Mesodermal cell (in vitro differentiated cells): Measurements from ENCODE around the gene DNALI1.
"Not testable (repeated sequence)": the region's sequence is repeated elsewhere in the genome, so short reads cannot be mapped to it uniquely, and the experiment has no call there.

Experiments
- H3K27ac ChIP-seq: 2 replicates; pipeline ENCODE4 v1.7.0; 2013; ENCODE audit warnings: mild to moderate bottlenecking, low read depth, low read length, moderate library complexity; ENCODE audit not compliant: severe bottlenecking
- H3K36me3 ChIP-seq: 2 replicates; pipeline ENCODE4 v1.7.1; 2013; ENCODE audit warnings: mild to moderate bottlenecking, low read length, moderate library complexity; ENCODE audit not compliant: control insufficient read depth, insufficient read depth
- H3K4me1 ChIP-seq: one replicate; pipeline ENCODE4 v1.7.1; 2013; ENCODE audit warnings: mild to moderate bottlenecking, low read length; ENCODE audit not compliant: insufficient read depth, control insufficient read depth, poor library complexity, severe bottlenecking
- H3K4me3 ChIP-seq: 2 replicates; pipeline ENCODE4 v1.7.0; 2013; ENCODE audit warnings: low read length, control low read depth, mild to moderate bottlenecking; ENCODE audit not compliant: insufficient read depth, poor library complexity, severe bottlenecking; ENCODE audit errors: extremely low read depth
- H3K9me3 ChIP-seq: 2 replicates; pipeline ENCODE4 v1.7.1; 2013; ENCODE audit warnings: mild to moderate bottlenecking, low read length, moderate library complexity; ENCODE audit not compliant: control insufficient read depth
- WGBS, 2 experiments: methylation state at CpG; one replicate each; pipeline ENCODE4 v1.1.5; 2013; ENCODE audit warnings: missing lambda C conversion rate in 2 of 2; ENCODE audit not compliant: insufficient coverage in 2 of 2; 5-methylcytosine and 5-hydroxymethylcytosine counted together

The DNALI1 gene

DNA sequence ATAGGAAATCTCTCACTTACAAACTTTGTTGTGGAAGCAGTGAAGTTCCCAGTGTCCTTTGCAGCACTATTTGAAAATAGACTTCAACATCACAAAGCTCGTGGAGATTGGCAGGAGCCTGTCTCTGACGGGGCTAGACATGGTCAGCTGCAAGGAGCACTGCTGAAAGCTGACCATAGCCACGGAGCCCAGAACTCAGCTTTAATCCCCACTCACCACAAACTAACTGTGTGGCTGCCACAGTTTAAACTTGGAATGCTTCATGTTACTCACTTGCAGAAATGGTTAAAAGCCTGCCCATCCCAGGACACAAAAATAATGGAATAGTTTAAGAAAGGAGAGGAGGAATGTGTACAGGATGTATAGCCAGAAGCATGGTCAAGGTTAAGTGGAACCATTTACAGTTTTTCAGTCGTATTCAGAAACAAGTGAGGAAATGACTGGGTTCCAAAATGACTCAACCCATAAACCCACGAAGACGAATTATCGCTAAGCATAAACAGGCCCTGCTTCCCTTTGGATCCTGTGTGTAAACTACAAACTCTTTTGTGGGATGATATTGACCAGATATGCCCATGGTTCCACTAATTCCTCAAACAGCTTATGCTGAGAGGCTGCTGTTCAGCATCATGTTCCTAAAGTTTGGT is 18.2 kb downstream of the DNALI1 start:
- 100% methylated on average over 2 to 3 of the region's 7 CpGs for WGBS, 2 experiments
- no peak overlapping the region for H3K4me3 ChIP-seq
- no peaks in the 10 kb centered on the region for H3K4me1 ChIP-seq
- no peaks in the 10 kb centered on the region for H3K9me3 ChIP-seq
- H3K27ac ChIP-seq = no peak overlapping the region
- H3K36me3 ChIP-seq = peaks cover 96% of the 10 kb centered on the region

GRCh38 chr1:37575692-37576091 is 19.0 kb downstream of the DNALI1 start:
- peaks cover 97% of the 10 kb centered on the region for H3K36me3 ChIP-seq
- 93 to 100% methylated on average over 4 to 5 of the region's 5 CpGs for WGBS, 2 experiments

DNA sequence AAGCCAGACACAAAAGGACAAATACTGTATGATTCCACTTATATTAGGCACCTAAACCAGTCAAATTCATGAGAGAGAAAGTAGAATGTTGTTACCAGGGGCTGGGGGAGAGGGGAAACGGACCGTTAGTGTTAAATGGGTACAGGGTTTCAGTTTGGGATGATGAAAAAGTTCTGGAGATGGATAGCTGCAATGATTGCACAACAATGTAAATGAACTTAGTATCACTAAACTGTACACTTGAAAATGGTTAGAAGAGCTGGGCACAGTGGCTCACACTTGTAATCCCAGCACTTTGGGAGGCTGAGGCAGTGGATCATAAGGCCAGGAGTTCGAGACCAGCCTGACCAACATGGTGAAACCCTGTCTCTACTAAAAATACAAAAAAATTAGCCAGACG is 27.8 kb downstream of the DNALI1 start:
- H3K36me3 ChIP-seq = peaks cover 87% of the 10 kb centered on the region
- 80 to 90% methylated on average over 1 to 2 of the region's 4 CpGs for WGBS, 2 experiments
- not testable (repeated sequence) for H3K4me3 ChIP-seq, H3K27ac ChIP-seq, H3K4me1 ChIP-seq, H3K9me3 ChIP-seq

More at GRCh38 chr1:37575692-37576091, 19.0 kb downstream of the DNALI1 start:
- Histone ChIP-seq H3K9me3 (no peaks in the 10 kb centered on the region), H3K27ac (no peak overlapping the region), H3K4me3 (no peak overlapping the region), H3K4me1 (no peaks in the 10 kb centered on the region)

DNA sequence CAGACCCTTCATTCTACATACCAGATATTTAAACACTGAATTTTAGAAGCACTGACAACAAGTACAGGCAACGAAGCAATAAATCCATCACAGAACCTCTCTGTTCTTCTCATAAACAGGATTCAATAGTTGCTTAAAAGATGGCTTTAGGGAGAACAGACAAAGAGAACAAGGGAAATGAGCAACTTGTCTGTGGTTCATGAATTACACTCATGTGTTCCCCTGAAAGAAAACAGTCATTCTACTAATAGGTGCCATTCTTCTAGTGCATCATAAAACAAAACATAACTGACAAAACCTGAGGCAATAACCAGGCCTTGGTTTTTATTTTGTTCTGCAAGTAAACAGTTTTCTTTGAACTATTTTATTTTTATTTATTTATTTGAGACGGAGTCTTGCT is 32.2 kb downstream of the DNALI1 start:
- no CpG with 5 or more reads among the region's 2 CpGs for WGBS, 2 experiments
- no peak overlapping the region for H3K4me3 ChIP-seq
- H3K9me3 ChIP-seq = no peaks in the 10 kb centered on the region
- no peaks in the 10 kb centered on the region for H3K4me1 ChIP-seq
- no peak overlapping the region for H3K27ac ChIP-seq
- H3K36me3 ChIP-seq = peaks cover 90% of the 10 kb centered on the region

DNA sequence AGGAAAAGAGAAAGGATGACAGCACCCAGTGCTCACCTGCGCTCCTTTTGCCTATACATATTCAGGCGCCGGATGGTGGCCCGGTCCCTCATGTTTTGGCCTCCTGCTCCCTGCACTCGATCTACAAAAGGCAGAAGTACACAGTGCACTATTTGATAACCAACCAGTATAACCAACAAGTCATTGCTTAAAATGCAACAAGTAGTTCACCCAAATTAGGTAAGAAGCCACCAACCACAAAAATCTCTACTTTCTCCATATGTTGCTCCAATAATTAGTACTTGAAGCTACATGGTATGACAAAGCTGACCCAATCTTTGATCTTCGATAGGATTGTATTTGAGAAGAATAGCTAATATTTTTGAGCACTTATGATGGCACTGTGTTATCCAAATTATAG is 37.0 kb downstream of the DNALI1 start:
- H3K4me1 ChIP-seq = peaks cover 9% of the 10 kb centered on the region
- no peak overlapping the region for H3K27ac ChIP-seq
- H3K9me3 ChIP-seq = no peaks in the 10 kb centered on the region
- peak overlapping the region; percentile 96 for H3K4me3 ChIP-seq
- H3K36me3 ChIP-seq = peaks cover 53% of the 10 kb centered on the region
- WGBS, 2 experiments = 98 to 100% methylated on average over 1 to 4 of the region's 6 CpGs

DNA sequence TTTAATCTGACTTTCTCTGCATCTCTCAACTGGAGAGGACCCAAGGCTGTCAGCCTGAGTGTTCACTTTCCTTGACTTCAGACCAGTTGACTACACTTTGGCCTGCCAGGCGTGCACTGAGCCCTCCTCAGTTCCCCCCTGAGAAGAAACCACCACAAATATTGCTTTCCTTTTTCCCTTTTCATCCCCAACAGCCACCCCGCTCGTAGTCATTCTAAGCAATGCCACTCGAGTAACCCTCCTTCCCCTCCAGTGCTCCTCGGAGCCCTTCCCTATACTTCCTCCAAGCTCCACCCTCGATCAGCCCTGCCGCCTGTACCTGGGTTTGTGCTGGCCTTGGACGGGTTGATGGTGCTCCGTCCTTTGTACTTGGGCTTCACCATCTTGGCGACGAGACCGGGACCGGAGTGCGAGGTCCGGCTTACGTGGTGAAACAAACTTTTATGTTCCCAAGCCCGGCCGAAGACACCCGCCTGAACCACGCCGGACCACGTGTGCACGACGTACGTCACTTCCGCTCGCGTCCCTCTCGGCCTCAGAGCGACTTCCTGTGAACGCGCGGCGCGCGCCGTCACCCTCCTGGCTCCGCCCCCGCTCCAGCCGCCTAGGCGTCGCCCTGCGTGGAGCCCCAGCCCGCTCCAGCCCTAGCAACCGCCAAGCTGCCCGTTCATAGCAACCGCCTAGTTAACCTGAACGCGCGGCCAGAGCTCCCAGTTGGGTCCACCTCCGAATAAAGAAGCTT is 38.9 kb downstream of the DNALI1 start, which contains the start of gene GNL2:
Gene GNL2 (minus strand): TSS at position 498 of the 742 bp plus-strand sequence. CDS start 115 bp downstream, at position 383.
- Histone ChIP-seq H3K4me1 (peaks cover 9% of the 10 kb centered on the region), H3K36me3 (peaks cover 35% of the 10 kb centered on the region), H3K4me3 (peak within 1 kb of the TSS; percentile 96), H3K9me3 (no peaks in the 10 kb centered on the region), H3K27ac (peak within 1 kb of the TSS; percentile 75)
- 0% methylated on average over 41 to 49 of the region's 51 CpGs for WGBS, 2 experiments

GRCh38 chr1:37596182-37596667 is 39.5 kb downstream of the DNALI1 start:
- H3K4me1 ChIP-seq = peaks cover 9% of the 10 kb centered on the region
- H3K27ac ChIP-seq = peak overlapping the region; percentile 75
- no CpG with 5 or more reads among the region's 3 CpGs for WGBS, 2 experiments
- peaks cover 29% of the 10 kb centered on the region for H3K36me3 ChIP-seq
- peak overlapping the region; percentile 96 for H3K4me3 ChIP-seq
- no peaks in the 10 kb centered on the region for H3K9me3 ChIP-seq

- H3K27ac ChIP-seq = no peak overlapping the region
- WGBS, 2 experiments = 92 to 94% methylated on average over 4 of the region's 5 CpGs
- no peaks in the 10 kb centered on the region for H3K9me3 ChIP-seq
- peaks cover 6% of the 10 kb centered on the region for H3K4me1 ChIP-seq
- H3K36me3 ChIP-seq = no peaks in the 10 kb centered on the region
- no peak overlapping the region for H3K4me3 ChIP-seq
These were observed 43.2 kb downstream of the DNALI1 start for GRCh38 chr1:37599940-37600339.

GRCh38 chr1:37601441-37601840 is 44.7 kb downstream of the DNALI1 start:
- no peak overlapping the region for H3K4me3 ChIP-seq
- no peaks in the 10 kb centered on the region for H3K36me3 ChIP-seq
- H3K4me1 ChIP-seq = peaks cover under 1% of the 10 kb centered on the region
- H3K9me3 ChIP-seq = no peaks in the 10 kb centered on the region
- H3K27ac ChIP-seq = no peak overlapping the region

DNA sequence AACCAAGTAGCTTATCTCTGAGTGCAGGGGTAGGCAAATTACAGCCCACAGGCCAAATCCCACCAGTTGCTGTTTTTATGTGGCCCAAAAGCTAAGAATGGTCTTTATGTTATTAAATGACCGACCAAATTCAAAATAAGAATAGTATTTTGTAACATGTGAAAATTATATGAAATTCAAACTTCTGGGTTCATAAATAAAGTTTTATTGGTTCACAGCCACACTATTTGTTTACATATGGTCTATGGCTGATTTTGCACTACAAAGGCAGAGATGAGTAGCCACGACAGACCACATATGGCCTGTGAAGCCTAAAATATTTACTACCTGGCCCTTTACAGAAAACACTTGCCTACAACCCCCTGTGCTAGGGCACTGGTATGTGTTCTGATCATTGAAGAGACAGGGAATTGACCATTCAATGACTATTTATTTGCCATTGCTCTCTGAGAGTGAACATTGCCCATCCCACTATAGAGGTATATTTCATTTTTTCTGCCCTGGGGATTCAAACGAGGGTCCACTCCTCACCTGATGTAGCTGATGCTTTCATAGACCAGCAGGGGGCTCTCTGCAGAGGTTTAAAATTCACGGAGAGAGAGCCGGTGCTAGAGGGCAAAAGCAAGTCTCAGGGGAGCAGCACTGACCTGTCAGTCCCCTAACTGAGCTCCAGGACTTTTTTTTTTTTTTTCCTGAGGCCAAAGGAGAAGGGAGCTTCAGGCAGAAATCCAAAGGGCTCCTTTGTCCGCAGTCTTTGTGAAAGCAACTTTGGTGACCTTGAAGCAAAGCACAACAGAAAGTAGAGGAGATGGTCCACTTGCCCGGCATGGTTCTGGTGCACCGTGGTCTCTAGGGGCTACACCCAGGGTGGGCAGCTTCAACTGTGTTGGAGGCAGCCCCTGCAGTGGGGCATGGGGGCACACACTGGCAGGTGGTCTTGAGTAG is 46.3 kb downstream of the DNALI1 start:
- 26 to 31% methylated on average over 6 to 7 of the region's 8 CpGs for WGBS, 2 experiments
- no peak overlapping the region for H3K4me3 ChIP-seq
- H3K27ac ChIP-seq = no peak overlapping the region
- no peaks in the 10 kb centered on the region for H3K36me3 ChIP-seq
- H3K9me3 ChIP-seq = no peaks in the 10 kb centered on the region
- H3K4me1 ChIP-seq = no peaks in the 10 kb centered on the region
